ENCODE data around the gene TSHZ2. TPM values are rescaled to one million over a fixed set of nuclear protein-coding genes. Genes with fewer than 3 reads are reported as not detected.

Gene TSHZ2
- total RNA-seq, 1 donor from 2014 or later: 19.8 TPM

GRCh38 chr20:53253668-53254067 lies 281.5 kb downstream of the TSHZ2 start:
- H3K27me3 Mint-ChIP-seq (ENCODE audit: low read depth): no peaks in the 10 kb centered on the region
- H3K9me3 Mint-ChIP-seq: no peaks in the 10 kb centered on the region
- peaks cover 3% of the 10 kb centered on the region for H3K4me1 Mint-ChIP-seq (ENCODE audit: low read depth)
- no peak for DNase-seq (ENCODE audit: low spot score)
- H3K36me3 Mint-ChIP-seq (ENCODE audit: low read depth): peaks cover 24% of the 10 kb centered on the region
- H3K27ac Mint-ChIP-seq: no peak overlapping the region
- H3K4me3 Mint-ChIP-seq (ENCODE audit: low read depth): no peak overlapping the region
- intact Hi-C loops (cut with micrococcal nuclease): no loop called here

DNA sequence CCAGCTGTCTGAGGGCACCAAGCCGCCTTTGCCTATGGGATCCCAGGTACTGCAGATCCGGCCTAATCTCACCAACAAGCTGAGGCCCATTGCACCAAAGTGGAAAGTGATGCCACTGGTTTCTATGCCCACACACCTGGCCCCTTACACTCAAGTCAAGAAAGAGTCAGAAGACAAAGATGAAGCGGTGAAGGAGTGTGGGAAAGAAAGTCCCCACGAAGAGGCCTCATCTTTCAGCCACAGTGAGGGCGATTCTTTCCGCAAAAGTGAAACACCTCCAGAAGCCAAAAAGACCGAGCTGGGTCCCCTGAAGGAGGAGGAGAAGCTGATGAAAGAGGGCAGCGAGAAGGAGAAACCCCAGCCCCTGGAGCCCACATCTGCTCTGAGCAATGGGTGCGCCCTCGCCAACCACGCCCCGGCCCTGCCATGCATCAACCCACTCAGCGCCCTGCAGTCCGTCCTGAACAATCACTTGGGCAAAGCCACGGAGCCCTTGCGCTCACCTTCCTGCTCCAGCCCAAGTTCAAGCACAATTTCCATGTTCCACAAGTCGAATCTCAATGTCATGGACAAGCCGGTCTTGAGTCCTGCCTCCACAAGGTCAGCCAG lies 283.0 kb downstream of the TSHZ2 start:
- Mint-ChIP-seq H3K27ac (no peak overlapping the region), H3K36me3 (ENCODE audit: low read depth) (peaks cover 24% of the 10 kb centered on the region), H3K9me3 (no peaks in the 10 kb centered on the region), H3K4me3 (ENCODE audit: low read depth) (no peak overlapping the region), H3K4me1 (ENCODE audit: low read depth) (peaks cover 3% of the 10 kb centered on the region), H3K27me3 (ENCODE audit: low read depth) (no peaks in the 10 kb centered on the region)
- no peak for DNase-seq (ENCODE audit: low spot score)
- intact Hi-C loops (cut with micrococcal nuclease): no loop called here

- Mint-ChIP-seq H3K4me3 (ENCODE audit: low read depth) (no peak overlapping the region), H3K4me1 (ENCODE audit: low read depth) (peaks cover 3% of the 10 kb centered on the region), H3K36me3 (ENCODE audit: low read depth) (peaks cover 20% of the 10 kb centered on the region), H3K27me3 (ENCODE audit: low read depth) (no peaks in the 10 kb centered on the region), H3K9me3 (no peaks in the 10 kb centered on the region), H3K27ac (no peak overlapping the region)
- no peak for DNase-seq (ENCODE audit: low spot score)
- intact Hi-C loops (cut with micrococcal nuclease): no loop called here
Measured at GRCh38 chr20:53258741-53259140, 286.6 kb downstream of the TSHZ2 start.

DNA sequence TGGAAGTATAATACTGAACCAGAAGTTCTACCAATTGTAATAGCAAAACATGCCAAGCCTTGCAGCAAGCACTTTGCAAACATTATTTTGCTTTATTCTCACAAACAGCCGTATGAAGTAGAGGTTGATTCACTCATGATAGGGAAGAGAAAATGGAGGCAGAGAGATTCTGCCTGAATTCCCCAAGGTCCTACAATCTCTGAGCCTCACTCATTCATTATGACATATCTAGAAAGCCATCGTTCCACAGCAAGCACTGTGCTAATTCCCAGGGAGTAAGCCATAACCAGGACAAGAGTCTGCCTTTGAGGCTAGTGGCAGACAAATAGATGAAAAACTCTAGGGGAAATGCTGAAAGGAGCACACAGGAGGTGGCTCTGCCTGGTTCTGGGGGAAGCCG lies 288.0 kb downstream of the TSHZ2 start:
- H3K36me3 Mint-ChIP-seq (ENCODE audit: low read depth): peaks cover 12% of the 10 kb centered on the region
- intact Hi-C loops (cut with micrococcal nuclease): no loop called here

DNA sequence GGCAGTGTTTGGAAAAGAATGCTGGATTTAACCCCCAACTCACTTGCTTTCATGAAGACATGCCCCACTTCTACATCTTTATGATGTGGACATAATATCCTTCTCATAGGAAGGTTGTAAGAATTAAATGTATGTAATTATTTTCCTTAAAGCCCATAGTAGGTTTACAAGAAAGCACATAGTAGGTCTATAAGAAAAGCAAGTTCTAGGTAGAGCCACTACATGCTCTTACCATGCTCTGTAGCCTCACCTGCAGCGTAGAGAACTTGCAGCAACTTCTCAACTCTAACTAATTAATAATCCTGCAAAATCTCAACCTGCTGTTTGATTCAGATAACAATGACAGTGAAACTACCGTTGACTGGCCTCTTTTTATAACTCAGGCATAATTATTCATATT lies 288.4 kb downstream of the TSHZ2 start:
- intact Hi-C loops (cut with micrococcal nuclease): no loop called here
- Mint-ChIP-seq H3K4me1 (ENCODE audit: low read depth) (no peaks in the 10 kb centered on the region), H3K4me3 (ENCODE audit: low read depth) (no peak overlapping the region), H3K36me3 (ENCODE audit: low read depth) (peaks cover 10% of the 10 kb centered on the region), H3K27me3 (ENCODE audit: low read depth) (no peaks in the 10 kb centered on the region), H3K27ac (no peak overlapping the region), H3K9me3 (no peaks in the 10 kb centered on the region)
- no peak for DNase-seq (ENCODE audit: low spot score)

More for the DNA sequence above, 288.0 kb downstream of the TSHZ2 start:
- no peaks in the 10 kb centered on the region for H3K27me3 Mint-ChIP-seq (ENCODE audit: low read depth)
- no peaks in the 10 kb centered on the region for H3K4me1 Mint-ChIP-seq (ENCODE audit: low read depth)
- DNase-seq (ENCODE audit: low spot score): no peak
- H3K4me3 Mint-ChIP-seq (ENCODE audit: low read depth): no peak overlapping the region
- no peaks in the 10 kb centered on the region for H3K9me3 Mint-ChIP-seq
- H3K27ac Mint-ChIP-seq: no peak overlapping the region

DNA sequence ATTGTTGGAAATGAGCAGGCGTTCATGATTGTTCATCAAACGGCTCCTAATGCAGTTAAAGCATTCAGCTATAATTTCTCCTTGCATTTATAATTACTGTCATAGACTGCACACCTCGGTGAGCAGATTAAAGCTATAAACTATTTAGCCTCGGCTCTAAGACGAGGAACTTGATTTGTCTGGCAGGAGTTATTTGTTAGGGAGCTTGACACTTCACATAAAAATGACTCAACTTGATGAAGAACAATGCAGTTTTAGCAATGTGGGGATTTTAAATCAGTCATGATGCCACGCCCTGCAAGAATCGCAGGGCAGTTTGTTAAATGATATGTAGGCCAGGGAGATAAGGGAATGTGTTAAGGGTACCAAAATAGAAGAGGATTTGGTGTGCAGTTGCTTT lies 290.2 kb downstream of the TSHZ2 start:
- DNase-seq (ENCODE audit: low spot score): no peak
- no peaks in the 10 kb centered on the region for H3K4me1 Mint-ChIP-seq (ENCODE audit: low read depth)
- intact Hi-C loops (cut with micrococcal nuclease): no loop called here
- H3K9me3 Mint-ChIP-seq: no peaks in the 10 kb centered on the region
- no peak overlapping the region for H3K27ac Mint-ChIP-seq
- H3K36me3 Mint-ChIP-seq (ENCODE audit: low read depth): no peaks in the 10 kb centered on the region
- no peaks in the 10 kb centered on the region for H3K27me3 Mint-ChIP-seq (ENCODE audit: low read depth)
- H3K4me3 Mint-ChIP-seq (ENCODE audit: low read depth): no peak overlapping the region

DNA sequence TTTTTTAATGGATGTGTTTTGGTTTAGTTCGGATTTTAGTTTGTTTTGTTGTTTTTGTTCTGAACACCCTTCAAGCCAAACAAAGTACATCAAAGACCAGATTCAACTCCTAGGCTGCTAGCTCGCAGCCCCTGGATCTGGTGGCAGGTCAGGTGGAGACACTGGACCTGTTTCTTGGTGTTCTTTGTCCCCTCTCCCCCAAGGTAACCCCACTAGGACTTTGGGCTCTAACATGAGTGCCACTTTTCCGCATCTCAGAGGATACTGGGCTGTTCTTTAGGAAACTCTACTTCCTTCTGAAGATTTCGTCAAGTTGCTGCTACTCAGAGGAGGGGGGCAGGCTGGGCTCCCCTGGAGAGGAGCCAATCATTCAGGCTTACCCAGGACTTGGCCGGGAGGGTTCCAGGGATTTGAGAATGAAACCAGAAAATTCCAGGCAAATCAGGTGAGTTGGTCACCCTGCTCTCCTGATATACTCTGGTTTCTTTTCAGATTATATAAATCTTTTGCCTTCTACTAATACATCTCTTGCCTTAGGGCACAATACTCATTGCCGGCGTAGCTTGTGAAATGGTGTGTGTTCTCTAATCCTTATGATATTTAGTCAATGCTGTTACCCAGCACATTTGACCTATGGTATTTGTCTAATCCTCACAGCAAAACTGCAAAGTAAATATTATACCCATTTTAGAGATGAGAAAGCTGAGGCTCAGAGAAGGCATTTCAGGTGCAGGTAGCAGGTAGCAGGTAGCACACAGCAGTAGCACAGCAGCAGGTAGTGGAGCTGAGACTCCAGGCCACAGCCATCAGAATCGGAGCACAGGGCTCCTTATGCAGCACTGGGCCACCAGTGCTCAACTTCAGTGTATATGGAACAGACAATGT lies 291.6 kb downstream of the TSHZ2 start:
- Mint-ChIP-seq H3K27me3 (ENCODE audit: low read depth) (no peaks in the 10 kb centered on the region), H3K27ac (no peak overlapping the region), H3K4me3 (ENCODE audit: low read depth) (no peak overlapping the region), H3K4me1 (ENCODE audit: low read depth) (no peaks in the 10 kb centered on the region), H3K9me3 (no peaks in the 10 kb centered on the region), H3K36me3 (ENCODE audit: low read depth) (no peaks in the 10 kb centered on the region)
- no peak for DNase-seq (ENCODE audit: low spot score)
- intact Hi-C loops (cut with micrococcal nuclease): no loop called here

DNA sequence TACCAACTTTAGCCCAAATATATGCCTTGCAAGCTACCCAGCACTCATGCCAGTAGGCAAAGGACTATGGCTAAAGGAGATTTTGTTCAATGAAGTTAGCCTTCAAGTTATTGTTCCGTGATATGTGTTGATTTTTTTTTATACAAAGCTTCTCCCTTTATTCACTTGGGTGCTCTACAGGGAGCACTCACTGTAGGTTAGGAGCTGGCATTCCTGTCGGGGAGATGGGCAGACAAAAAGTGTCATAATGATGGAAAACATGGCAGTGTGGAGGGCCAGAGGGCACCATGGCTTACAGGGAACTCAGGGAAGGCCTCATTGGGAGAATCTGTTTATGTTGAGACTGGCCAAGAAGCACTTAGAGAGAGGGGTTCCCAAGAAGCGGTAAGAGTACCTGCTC lies 292.4 kb downstream of the TSHZ2 start:
- Mint-ChIP-seq H3K4me1 (ENCODE audit: low read depth) (no peaks in the 10 kb centered on the region), H3K36me3 (ENCODE audit: low read depth) (no peaks in the 10 kb centered on the region), H3K27ac (no peak overlapping the region), H3K4me3 (ENCODE audit: low read depth) (no peak overlapping the region), H3K27me3 (ENCODE audit: low read depth) (no peaks in the 10 kb centered on the region), H3K9me3 (no peaks in the 10 kb centered on the region)
- DNase-seq (ENCODE audit: low spot score): no peak
- intact Hi-C loops (cut with micrococcal nuclease): no loop called here

DNA sequence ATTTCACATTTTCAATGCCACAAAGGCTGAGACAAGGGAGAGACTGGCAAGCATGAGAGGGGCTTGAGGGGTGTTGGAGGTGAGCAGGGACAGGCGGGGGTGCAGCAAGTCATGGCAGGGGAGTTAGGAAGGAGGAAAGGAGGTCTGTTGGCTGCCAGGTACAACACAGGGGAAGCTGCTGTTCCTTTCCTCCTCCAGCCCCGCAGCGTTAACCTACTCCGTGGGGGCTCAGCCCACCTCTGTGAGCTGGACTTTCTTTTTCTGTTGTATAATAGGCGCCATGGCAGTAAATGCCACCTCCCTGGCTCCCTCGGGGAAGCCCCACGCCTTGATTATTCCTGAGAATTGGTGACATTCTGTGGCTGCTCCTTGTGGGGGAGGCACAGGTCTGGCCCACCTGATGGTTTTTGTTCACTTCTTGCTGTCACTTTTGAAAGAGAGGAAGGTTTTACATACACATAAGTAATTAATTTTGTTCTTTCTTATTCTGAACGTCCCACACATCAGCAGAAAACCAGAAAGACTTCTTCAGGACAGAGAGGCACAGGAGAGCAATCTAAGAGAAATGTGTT lies 293.2 kb downstream of the TSHZ2 start:
- Mint-ChIP-seq H3K27me3 (ENCODE audit: low read depth) (no peaks in the 10 kb centered on the region), H3K4me1 (ENCODE audit: low read depth) (no peaks in the 10 kb centered on the region), H3K36me3 (ENCODE audit: low read depth) (no peaks in the 10 kb centered on the region), H3K4me3 (ENCODE audit: low read depth) (no peak overlapping the region), H3K9me3 (no peaks in the 10 kb centered on the region), H3K27ac (no peak overlapping the region)
- no peak for DNase-seq (ENCODE audit: low spot score)
- intact Hi-C loops (cut with micrococcal nuclease): no loop called here

DNA sequence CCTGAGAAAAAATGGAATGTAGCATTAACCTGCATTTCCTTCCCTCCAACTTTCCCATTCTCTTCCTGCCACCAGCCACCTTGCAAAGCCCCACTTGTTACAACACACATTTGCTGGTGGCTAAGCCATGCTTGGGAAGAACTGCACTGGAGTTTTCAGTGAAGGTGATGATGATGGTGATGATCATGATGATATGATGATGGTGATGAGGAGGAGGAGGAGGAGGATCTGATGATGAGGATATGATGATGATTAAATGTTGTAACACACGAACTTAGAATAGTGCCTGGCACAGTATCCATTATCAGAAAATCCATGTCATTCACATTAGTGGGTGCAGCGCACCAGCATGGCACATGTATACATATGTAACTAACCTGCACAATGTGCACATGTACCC lies 297.2 kb downstream of the TSHZ2 start:
- intact Hi-C loops (cut with micrococcal nuclease): no loop called here
- Mint-ChIP-seq H3K36me3 (ENCODE audit: low read depth) (no peaks in the 10 kb centered on the region), H3K4me3 (ENCODE audit: low read depth) (no peak overlapping the region), H3K9me3 (no peaks in the 10 kb centered on the region), H3K27ac (no peak overlapping the region), H3K27me3 (ENCODE audit: low read depth) (no peaks in the 10 kb centered on the region), H3K4me1 (ENCODE audit: low read depth) (no peaks in the 10 kb centered on the region)
- no peak for DNase-seq (ENCODE audit: low spot score)

- no peaks in the 10 kb centered on the region for H3K4me1 Mint-ChIP-seq (ENCODE audit: low read depth)
- no peak for DNase-seq (ENCODE audit: low spot score)
- no peaks in the 10 kb centered on the region for H3K27me3 Mint-ChIP-seq (ENCODE audit: low read depth)
- no peaks in the 10 kb centered on the region for H3K36me3 Mint-ChIP-seq (ENCODE audit: low read depth)
- H3K27ac Mint-ChIP-seq: no peak overlapping the region
- intact Hi-C loops (cut with micrococcal nuclease): no loop called here
- H3K9me3 Mint-ChIP-seq: no peaks in the 10 kb centered on the region
- no peak overlapping the region for H3K4me3 Mint-ChIP-seq (ENCODE audit: low read depth)
Measured at GRCh38 chr20:53270792-53271375, 298.7 kb downstream of the TSHZ2 start.

- intact Hi-C loops (cut with micrococcal nuclease): no loop called here
- Mint-ChIP-seq H3K36me3 (ENCODE audit: low read depth) (no peaks in the 10 kb centered on the region), H3K9me3 (no peaks in the 10 kb centered on the region), H3K4me3 (ENCODE audit: low read depth) (no peak overlapping the region), H3K27ac (no peak overlapping the region), H3K27me3 (ENCODE audit: low read depth) (no peaks in the 10 kb centered on the region), H3K4me1 (ENCODE audit: low read depth) (no peaks in the 10 kb centered on the region)
- DNase-seq (ENCODE audit: low spot score): no peak
Measured at GRCh38 chr20:53274365-53274764, 302.2 kb downstream of the TSHZ2 start.

DNA sequence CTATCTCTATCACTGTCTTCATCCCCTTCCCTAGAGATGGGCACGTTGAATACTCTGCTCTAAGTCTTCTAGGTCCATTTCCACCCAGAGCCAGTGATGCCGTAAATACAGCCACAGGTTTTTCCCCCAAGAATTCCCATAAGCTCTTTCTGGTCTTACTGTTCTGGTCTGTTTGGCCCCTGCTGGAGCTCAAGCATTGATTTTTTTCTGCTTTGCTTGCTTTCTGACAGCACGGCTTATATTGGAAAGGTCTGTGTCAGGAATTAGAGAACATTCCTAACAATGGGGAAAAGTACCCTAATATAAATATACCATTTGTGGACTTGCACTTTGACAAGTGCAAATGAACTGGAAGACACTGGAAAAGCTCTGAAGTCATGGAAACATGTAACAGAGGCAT lies 302.6 kb downstream of the TSHZ2 start:
- H3K27me3 Mint-ChIP-seq (ENCODE audit: low read depth): no peaks in the 10 kb centered on the region
- no peak overlapping the region for H3K27ac Mint-ChIP-seq
- no peak overlapping the region for H3K4me3 Mint-ChIP-seq (ENCODE audit: low read depth)
- no peaks in the 10 kb centered on the region for H3K4me1 Mint-ChIP-seq (ENCODE audit: low read depth)
- no peaks in the 10 kb centered on the region for H3K9me3 Mint-ChIP-seq
- intact Hi-C loops (cut with micrococcal nuclease): no loop called here
- no peaks in the 10 kb centered on the region for H3K36me3 Mint-ChIP-seq (ENCODE audit: low read depth)
- no peak for DNase-seq (ENCODE audit: low spot score)

Measured in activated T-helper 2 cell treated with anti-CD3 and anti-CD28 coated beads, Interferon-gamma antibody, Interleukin-2, Interleukin-4, amounts not matched to agents 10 μg/mL and 5 μg/mL and 100 μg/mL, durations not matched to agents 14 hours and 24 hours and 36 hours (primary cell).